Astrocyte of the cerebellum (primary cell): Measurements from ENCODE around the gene BTNL9.
"Not testable (repeated sequence)": the region's sequence is repeated elsewhere in the genome, so short reads cannot be mapped to it uniquely, and the experiment has no call there.

Experiments
- DNase-seq: peaks from one replicate; pipeline ENCODE4 v3.0.0-alpha.2; 2011; ENCODE audit warnings: low read depth
- H3K4me3 ChIP-seq: 2 replicates; pipeline ENCODE4 v1.5.1; 2011; ENCODE audit warnings: mild to moderate bottlenecking, low read depth, low read length, moderate library complexity
- in situ Hi-C: cut with HindIII; loops from 2 replicates; pipeline ENCODE4 v1.10.0; 2017; ENCODE audit warnings: low sequenced_read_pairs
- TF ChIP-seq, protein P1 (sequence below): IDR thresholded peaks from 2 replicates; pipeline ENCODE4 v1.5.1; 2012; ENCODE audit warnings: low read length, low read depth, moderate library complexity, mild to moderate bottlenecking; ENCODE audit errors: missing control alignments

Gene BTNL9

DNA sequence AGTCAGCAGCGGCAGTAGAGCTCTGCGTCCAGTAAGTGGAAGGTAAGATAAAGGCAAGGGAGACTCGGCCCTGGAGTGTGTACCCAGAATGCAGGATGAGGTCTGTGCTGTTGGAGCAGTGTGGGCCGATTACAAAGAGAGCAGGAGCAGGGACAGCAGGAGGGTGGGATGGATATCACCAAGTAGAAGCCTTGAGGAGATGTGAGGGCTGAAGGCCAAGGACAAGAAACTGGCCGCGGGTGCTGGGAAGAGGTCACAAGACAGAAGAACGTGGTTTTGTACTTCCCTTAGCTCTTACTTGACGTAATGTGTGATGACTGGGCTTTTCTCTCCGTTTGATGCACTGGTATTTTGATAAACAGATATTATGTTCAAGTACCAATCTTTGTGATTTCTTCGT, 47.2 kb downstream of the BTNL9 start:
- no peak for DNase-seq
- H3K4me3 ChIP-seq = no peak overlapping the region
- in situ Hi-C loops = no loop called here
- TF ChIP-seq, protein P1, sequence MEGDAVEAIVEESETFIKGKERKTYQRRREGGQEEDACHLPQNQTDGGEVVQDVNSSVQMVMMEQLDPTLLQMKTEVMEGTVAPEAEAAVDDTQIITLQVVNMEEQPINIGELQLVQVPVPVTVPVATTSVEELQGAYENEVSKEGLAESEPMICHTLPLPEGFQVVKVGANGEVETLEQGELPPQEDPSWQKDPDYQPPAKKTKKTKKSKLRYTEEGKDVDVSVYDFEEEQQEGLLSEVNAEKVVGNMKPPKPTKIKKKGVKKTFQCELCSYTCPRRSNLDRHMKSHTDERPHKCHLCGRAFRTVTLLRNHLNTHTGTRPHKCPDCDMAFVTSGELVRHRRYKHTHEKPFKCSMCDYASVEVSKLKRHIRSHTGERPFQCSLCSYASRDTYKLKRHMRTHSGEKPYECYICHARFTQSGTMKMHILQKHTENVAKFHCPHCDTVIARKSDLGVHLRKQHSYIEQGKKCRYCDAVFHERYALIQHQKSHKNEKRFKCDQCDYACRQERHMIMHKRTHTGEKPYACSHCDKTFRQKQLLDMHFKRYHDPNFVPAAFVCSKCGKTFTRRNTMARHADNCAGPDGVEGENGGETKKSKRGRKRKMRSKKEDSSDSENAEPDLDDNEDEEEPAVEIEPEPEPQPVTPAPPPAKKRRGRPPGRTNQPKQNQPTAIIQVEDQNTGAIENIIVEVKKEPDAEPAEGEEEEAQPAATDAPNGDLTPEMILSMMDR = no peak

DNA sequence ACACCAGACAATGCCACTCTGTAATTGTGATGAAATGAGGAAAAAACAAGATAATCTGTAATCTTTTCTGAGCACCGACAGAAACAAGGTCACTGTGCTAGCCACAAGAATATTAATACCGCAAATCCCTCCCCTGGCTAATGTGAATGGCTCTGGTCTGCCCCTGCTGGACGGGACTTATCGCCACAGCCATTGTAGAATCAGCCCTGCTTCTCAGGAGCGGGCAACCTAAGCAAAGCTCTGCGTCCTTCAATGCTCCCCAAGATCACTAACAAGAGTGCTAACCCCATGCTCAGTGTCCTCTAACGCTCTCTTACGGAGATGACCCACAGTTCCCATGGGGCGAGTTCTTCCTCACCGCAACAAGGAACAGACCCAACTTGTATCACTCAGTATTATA, 48.2 kb downstream of the BTNL9 start:
- DNase-seq = no peak
- in situ Hi-C loops = no loop called here
- no peak overlapping the region for H3K4me3 ChIP-seq
- TF ChIP-seq, protein P1 = no peak

DNA sequence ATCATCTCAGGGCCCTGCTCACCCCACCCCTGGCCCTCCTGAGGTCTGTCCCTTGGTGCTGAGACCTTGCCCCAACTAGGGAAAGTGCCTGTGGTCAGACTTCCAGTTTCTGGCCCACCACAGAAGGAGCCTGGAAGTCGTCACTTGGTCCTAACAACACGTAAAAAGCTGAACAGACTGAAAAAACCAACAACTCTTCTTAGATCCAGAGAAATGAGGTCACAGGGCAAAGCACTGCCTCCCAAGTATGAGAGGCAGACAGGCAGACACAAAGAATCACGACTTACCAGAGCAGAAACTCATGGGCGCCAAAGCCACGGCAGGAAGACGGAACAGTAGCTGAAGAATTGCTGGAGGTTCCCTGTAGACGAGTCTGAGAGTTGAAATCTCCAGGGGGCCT, 52.4 kb downstream of the BTNL9 start:
- no peak for DNase-seq
- no peak overlapping the region for H3K4me3 ChIP-seq
- in situ Hi-C loops = no loop called here
- TF ChIP-seq, protein P1 = no peak

DNA sequence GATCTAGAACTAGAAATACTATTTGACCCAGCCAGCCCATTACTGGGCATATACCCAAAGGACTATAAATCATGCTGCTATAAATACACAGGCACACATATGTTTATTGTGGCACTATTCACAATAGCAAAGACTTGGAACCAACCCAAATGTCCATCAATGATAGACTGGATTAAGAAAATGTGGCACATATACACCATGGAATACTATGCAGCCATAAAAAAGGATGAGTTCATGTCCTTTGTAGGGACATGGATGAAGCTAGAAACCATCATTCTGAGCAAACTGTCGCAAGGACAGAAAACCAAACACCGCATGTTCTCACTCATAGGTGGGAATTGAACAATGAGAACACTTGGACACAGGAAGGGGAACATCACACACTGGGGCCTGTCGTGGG, 55.1 kb downstream of the BTNL9 start:
- in situ Hi-C loops, DNase-seq, H3K4me3 ChIP-seq: not testable (repeated sequence)

DNA sequence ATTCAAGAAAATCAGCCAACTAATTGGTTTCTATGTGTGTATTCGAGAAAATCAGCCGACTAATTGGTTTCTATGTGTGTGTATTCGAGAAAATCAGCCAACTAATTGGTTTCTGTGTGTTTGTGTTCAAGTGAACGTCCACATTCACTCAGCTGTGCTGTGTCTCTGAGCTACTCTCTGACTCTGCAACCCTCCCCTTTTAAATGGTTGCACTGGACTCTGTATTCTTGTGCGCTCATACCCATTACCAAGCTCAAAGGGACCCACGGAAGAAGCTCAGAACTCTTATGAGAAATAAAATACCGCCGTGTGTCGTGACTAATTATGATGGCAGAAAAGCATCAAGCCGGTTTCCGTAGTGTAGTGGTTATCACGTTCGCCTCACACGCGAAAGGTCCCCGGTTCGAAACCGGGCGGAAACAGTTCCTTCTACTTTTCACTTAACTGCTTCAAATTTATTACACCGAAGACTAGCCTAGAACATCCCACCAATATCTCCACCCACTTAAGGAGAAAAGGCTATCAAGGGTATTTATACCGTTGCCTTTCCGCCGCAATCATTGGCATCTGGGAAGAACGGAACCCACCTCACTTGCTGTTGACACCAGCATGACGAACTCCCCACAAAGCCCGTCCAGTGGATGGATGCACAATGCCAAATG, 56.8 kb downstream of the BTNL9 start:
- DNase-seq, in situ Hi-C loops, H3K4me3 ChIP-seq: not testable (repeated sequence)

DNA sequence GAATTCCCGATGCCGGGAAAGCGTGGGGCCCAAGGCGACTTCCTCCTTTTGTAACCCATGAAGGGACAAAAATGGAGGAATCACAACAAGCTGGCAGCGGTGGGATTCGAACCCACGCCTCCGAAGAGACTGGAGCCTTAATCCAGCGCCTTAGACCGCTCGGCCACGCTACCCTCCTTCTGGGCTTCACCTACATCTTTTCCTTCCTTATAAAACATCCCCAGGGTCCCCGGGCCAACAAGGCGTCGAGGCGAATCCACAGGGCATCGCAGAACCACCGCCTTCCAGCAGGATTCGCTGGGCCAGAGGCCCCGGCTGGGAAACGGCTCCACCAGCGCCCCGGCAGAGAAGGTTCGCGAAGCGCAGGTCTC, 57.3 kb downstream of the BTNL9 start:
- H3K4me3 ChIP-seq, in situ Hi-C loops: not testable (repeated sequence)

DNA sequence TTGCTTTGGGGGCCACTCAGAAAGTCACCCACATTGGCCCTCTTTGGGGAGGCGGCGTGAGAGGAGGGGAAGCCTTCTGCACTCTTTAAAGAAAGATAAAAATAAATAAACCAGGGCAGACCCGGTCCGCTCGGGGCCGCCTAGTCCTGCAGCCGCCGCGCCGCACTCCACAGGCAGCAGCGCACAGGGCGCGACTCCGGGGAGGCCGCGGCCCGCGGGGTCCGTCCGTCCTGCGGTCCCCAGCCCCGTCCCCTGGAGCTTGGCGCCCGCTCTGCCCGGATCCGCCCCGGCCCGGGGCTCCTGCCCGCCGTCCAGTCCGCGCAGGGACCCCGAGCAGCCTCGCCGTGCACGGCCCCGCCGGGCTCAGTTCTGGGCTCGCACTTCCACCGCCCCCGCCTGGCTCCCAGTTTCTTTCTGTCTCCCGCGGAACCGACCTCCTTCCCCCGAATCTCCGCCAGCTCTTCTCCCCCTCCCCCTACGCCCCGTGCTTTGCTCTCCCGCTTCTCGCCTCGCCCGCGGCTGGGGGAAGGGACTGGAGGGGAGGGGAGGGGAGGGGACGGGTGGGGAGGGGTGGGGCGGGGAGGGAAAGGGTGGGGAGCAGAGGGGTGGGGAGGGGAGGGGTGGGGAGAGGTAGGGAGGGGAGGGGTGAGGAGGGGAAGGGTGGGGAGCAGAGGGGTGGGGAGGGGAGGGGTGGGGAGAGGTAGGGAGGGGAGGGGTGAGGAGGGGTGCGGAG, 57.9 kb downstream of the BTNL9 start:
- DNase-seq, H3K4me3 ChIP-seq, in situ Hi-C loops: not testable (repeated sequence)

More for the DNA sequence above, 57.3 kb downstream of the BTNL9 start:
- DNase-seq = not testable (repeated sequence)

DNA sequence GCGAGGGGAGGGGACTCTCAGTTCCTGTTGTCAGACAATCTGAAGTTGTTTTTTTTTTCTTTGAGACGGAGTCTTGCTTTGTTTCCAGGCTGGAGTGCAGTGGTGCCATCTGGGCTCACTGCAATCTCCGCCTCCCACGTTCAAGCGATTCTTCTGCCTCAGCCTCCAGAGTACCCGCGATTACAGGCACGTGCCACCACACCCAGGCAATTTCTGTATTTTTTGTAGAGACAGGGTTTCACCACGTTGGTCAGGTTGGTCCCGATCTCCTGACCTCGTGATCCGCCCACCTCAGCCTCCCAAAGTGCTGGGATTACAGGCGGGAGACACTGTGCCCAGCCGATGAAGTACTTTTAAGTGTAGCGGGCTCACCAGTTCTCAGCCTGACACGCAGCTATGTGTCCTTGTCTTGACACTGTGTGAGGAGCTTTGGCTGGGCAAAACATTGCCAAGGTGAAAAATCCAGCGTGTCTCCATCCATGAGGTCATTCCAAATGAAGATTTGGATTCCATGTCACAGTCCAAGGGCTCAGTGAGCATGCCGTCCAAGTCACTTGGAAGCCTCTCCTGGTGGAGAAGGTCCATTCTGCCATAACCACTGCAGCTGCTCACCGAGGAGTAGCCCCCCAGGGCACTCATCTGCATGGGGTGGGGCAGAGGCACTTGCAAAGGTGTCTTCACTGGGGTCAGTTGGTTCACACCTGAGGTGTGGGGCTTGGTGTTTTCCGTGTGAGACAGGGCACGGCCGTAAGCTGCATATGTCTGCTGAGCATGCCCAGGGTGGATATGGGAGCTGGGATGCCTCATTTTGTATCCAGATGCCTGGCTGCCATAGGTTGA, 58.9 kb downstream of the BTNL9 start:
- no peak overlapping the region for H3K4me3 ChIP-seq
- in situ Hi-C loops = no loop called here
- DNase-seq = no peak
- TF ChIP-seq, protein P1 = no peak
